ENCODE measurements around the gene ZC3HAV1L. TPM values are rescaled to one million over a fixed set of nuclear protein-coding genes. Genes with fewer than 3 reads are reported as not detected.
"Not testable (repeated sequence)": the region's sequence is repeated elsewhere in the genome, so short reads cannot be mapped to it uniquely, and the experiment has no call there.

ZC3HAV1L gene
- 4.0 TPM for total RNA-seq
- long read RNA-seq = 0 reads

- ATAC-seq (peak; percentile 96), DNase-seq (ENCODE audit: missing footprints) (peak; percentile 77)
- intact Hi-C loops (cut with DNase I) = loop anchor here (5.0 kb wide), 1 partner anchor 42 kb away; no protein-coding TSS in a partner anchor
Measured at GRCh38 chr7:139035586-139036353, at the start of gene ZC3HAV1L. ZC3HAV1L (minus strand) TSS chr7:139036042; CDS start chr7:139036017, 25 bp downstream.

- no peak for DNase-seq (ENCODE audit: missing footprints)
- ATAC-seq = no peak
- intact Hi-C loops (cut with DNase I) = no loop called here
Measured at GRCh38 chr7:139084709-139085108, 48.9 kb upstream of the ZC3HAV1L start.

- ATAC-seq (no peak), DNase-seq (ENCODE audit: missing footprints) (no peak)
- intact Hi-C loops (cut with DNase I) = no loop called here
Measured at GRCh38 chr7:139081584-139081983, 45.7 kb upstream of the ZC3HAV1L start.

GRCh38 chr7:139080905-139081304 is 45.1 kb upstream of the ZC3HAV1L start:
- ATAC-seq = no peak
- intact Hi-C loops (cut with DNase I) = no loop called here
- no peak for DNase-seq (ENCODE audit: missing footprints)

- no peak for ATAC-seq
- DNase-seq (ENCODE audit: missing footprints) = no peak
- intact Hi-C loops (cut with DNase I) = loop anchor here (5.0 kb wide), 2 partner anchors 43 to 198 kb away; partner anchors contain the start of gene ZC3HAV1L
Measured at GRCh38 chr7:139079861-139080260, 44.0 kb upstream of the ZC3HAV1L start.

GRCh38 chr7:139078911-139079310 is 43.1 kb upstream of the ZC3HAV1L start:
- no peak for ATAC-seq
- intact Hi-C loops (cut with DNase I) = loop anchor here (5.0 kb wide), 2 partner anchors 42 to 197 kb away; partner anchors contain the start of gene ZC3HAV1L
- DNase-seq (ENCODE audit: missing footprints) = no peak

GRCh38 chr7:139078399-139078798 is 42.6 kb upstream of the ZC3HAV1L start:
- intact Hi-C loops (cut with DNase I) = loop anchor here (5.0 kb wide), 2 partner anchors 41 to 196 kb away; partner anchors contain the start of gene ZC3HAV1L
- DNase-seq (ENCODE audit: missing footprints) (no peak), ATAC-seq (no peak)

- not testable (repeated sequence) for DNase-seq (ENCODE audit: missing footprints); ATAC-seq
- intact Hi-C loops (cut with DNase I) = loop anchor here (5.0 kb wide), 2 partner anchors 40 to 195 kb away; partner anchors contain the start of gene ZC3HAV1L
Measured at GRCh38 chr7:139077706-139078105, 41.9 kb upstream of the ZC3HAV1L start.

- intact Hi-C loops (cut with DNase I) = loop anchor here (1.0 to 5.0 kb wide), 3 partner anchors 39 to 194 kb away; partner anchors contain the start of gene ZC3HAV1L
- ATAC-seq = no peak
- DNase-seq (ENCODE audit: missing footprints) = no peak
Measured at GRCh38 chr7:139075871-139076686, 40.2 kb upstream of the ZC3HAV1L start.

GRCh38 chr7:139075031-139075652 is 39.3 kb upstream of the ZC3HAV1L start:
- peak; percentile 87 for ATAC-seq
- DNase-seq (ENCODE audit: missing footprints) = peak; percentile 76
- intact Hi-C loops (cut with DNase I) = loop anchor here (1.0 to 5.0 kb wide), 3 partner anchors 38 to 193 kb away; partner anchors contain the start of gene ZC3HAV1L

- DNase-seq (ENCODE audit: missing footprints) (no peak), ATAC-seq (no peak)
- intact Hi-C loops (cut with DNase I) = no loop called here
Measured at GRCh38 chr7:139072796-139073195, 37.0 kb upstream of the ZC3HAV1L start.

- no peak for ATAC-seq
- intact Hi-C loops (cut with DNase I) = no loop called here
- DNase-seq (ENCODE audit: missing footprints) = no peak
Measured at GRCh38 chr7:139071680-139072079, 35.8 kb upstream of the ZC3HAV1L start.

GRCh38 chr7:139068544-139069399 is 32.9 kb upstream of the ZC3HAV1L start:
- ATAC-seq (no peak), DNase-seq (ENCODE audit: missing footprints) (no peak)
- intact Hi-C loops (cut with DNase I) = no loop called here

- DNase-seq (ENCODE audit: missing footprints) (no peak), ATAC-seq (no peak)
- intact Hi-C loops (cut with DNase I) = no loop called here
Measured at GRCh38 chr7:139066315-139066714, 30.5 kb upstream of the ZC3HAV1L start.

- no peak for ATAC-seq
- intact Hi-C loops (cut with DNase I) = no loop called here
- DNase-seq (ENCODE audit: missing footprints) = no peak
Measured at GRCh38 chr7:139065323-139065722, 29.5 kb upstream of the ZC3HAV1L start.

- DNase-seq (ENCODE audit: missing footprints) = no peak
- no peak for ATAC-seq
- intact Hi-C loops (cut with DNase I) = no loop called here
Measured at GRCh38 chr7:139061416-139061815, 25.6 kb upstream of the ZC3HAV1L start.

- intact Hi-C loops (cut with DNase I) = no loop called here
- DNase-seq (ENCODE audit: missing footprints) (no peak), ATAC-seq (no peak)
Measured at GRCh38 chr7:139060695-139061237, 24.9 kb upstream of the ZC3HAV1L start.

- DNase-seq (ENCODE audit: missing footprints) (no peak), ATAC-seq (no peak)
- intact Hi-C loops (cut with DNase I) = no loop called here
Measured at GRCh38 chr7:139059905-139060304, 24.1 kb upstream of the ZC3HAV1L start.
